Activated CD4-positive, alpha-beta T cell treated with anti-CD3 and anti-CD28 coated beads for 1 hour (primary cell): Measurements from ENCODE around the gene PCGF1.

Experiments used
- DNase-seq: peaks from one replicate; pipeline ENCODE4 v3.0.0-alpha.2; 2020

The PCGF1 gene

GRCh38 chr2:74536166-74536950 lies 28.9 kb upstream of the PCGF1 start:
- no peak for DNase-seq

- DNase-seq = no peak
These were observed 28.0 kb upstream of the PCGF1 start for GRCh38 chr2:74535440-74535965.

- no peak for DNase-seq
These were observed 26.9 kb upstream of the PCGF1 start for GRCh38 chr2:74534411-74534810.

GRCh38 chr2:74533464-74533863 lies 26.0 kb upstream of the PCGF1 start:
- DNase-seq = no peak

- no peak for DNase-seq
These were observed 24.7 kb upstream of the PCGF1 start for GRCh38 chr2:74532222-74532621.

- no peak for DNase-seq
These were observed 24.2 kb upstream of the PCGF1 start for GRCh38 chr2:74531666-74532065.

- DNase-seq = no peak
These were observed 23.0 kb upstream of the PCGF1 start for GRCh38 chr2:74530239-74531187.

- DNase-seq = peak; percentile 77
These were observed 22.1 kb upstream of the PCGF1 start, which contains the start of the genes AUP1 and HTRA2 for GRCh38 chr2:74529357-74530238. Gene AUP1, minus strand, starts transcription at chr2:74529706. Its CDS starts 77 bp downstream, at chr2:74529629. Gene HTRA2, plus strand, starts transcription at chr2:74529933. Its CDS starts 74 bp downstream, at chr2:74530007.

- DNase-seq = no peak
These were observed 21.3 kb upstream of the PCGF1 start for GRCh38 chr2:74528600-74529356.

- no peak for DNase-seq
These were observed 20.2 kb upstream of the PCGF1 start for GRCh38 chr2:74527741-74528140.

- no peak for DNase-seq
These were observed 19.2 kb upstream of the PCGF1 start for GRCh38 chr2:74526649-74527230.

GRCh38 chr2:74525717-74526648 lies 18.5 kb upstream of the PCGF1 start, which contains the start of gene DQX1:
Gene DQX1, minus strand, starts transcription at chr2:74526231. Its CDS starts 502 bp downstream, at chr2:74525729.
- no peak for DNase-seq

GRCh38 chr2:74524955-74525716 lies 17.6 kb upstream of the PCGF1 start:
- DNase-seq = no peak

GRCh38 chr2:74524005-74524404 lies 16.5 kb upstream of the PCGF1 start:
- no peak for DNase-seq

- no peak for DNase-seq
These were observed 15.0 kb upstream of the PCGF1 start for GRCh38 chr2:74522516-74522915.

- DNase-seq = no peak
These were observed 9.2 kb upstream of the PCGF1 start for GRCh38 chr2:74516650-74517049.

GRCh38 chr2:74515981-74516633 lies 8.6 kb upstream of the PCGF1 start:
- peak; percentile 60 for DNase-seq

- no peak for DNase-seq
These were observed 7.9 kb upstream of the PCGF1 start for GRCh38 chr2:74515271-74515980.
